Lung (tissue), 12 donors: Measurements from ENCODE around the gene OTOR. TPM values are rescaled to one million over a fixed set of nuclear protein-coding genes. Genes with fewer than 3 reads are reported as not detected.

Experiments
- ATAC-seq: fragments of 200-7000 bp; cut with Tn5 transposase; one replicate; pipeline ENCODE4 v1.9.1; 2020; ENCODE audit warnings: moderate number of reproducible peaks; ENCODE audit not compliant: insufficient read depth, low FRiP score
- DNase-seq, 3 donors: peaks; one replicate each; pipeline ENCODE4 v3.0.0-alpha.2; 2013 to 2017
- H3K27ac ChIP-seq, 2 donors: one replicate each; pipeline ENCODE4 v1.5.1; 2013; ENCODE audit warnings: mild to moderate bottlenecking in 2 of 2, moderate library complexity in 2 of 2, control low read depth in 1 of 2, inconsistent platforms in 1 of 2, low read depth in 1 of 2, low read length in 1 of 2
- H3K27me3 ChIP-seq, 3 donors: one replicate each; pipeline ENCODE4 v1.5.1; 2013; ENCODE audit warnings: low read length in 2 of 3; ENCODE audit not compliant: control insufficient read depth in 3 of 3, insufficient read depth in 3 of 3
- H3K36me3 ChIP-seq, 4 donors: one replicate each; pipeline ENCODE4 v1.5.1; 2013; ENCODE audit warnings: low read length in 4 of 4, mild to moderate bottlenecking in 1 of 4, moderate library complexity in 1 of 4; ENCODE audit not compliant: control insufficient read depth in 4 of 4, insufficient read depth in 4 of 4
- H3K4me1 ChIP-seq, 5 donors: one replicate each; pipeline ENCODE4 v1.5.1; 2013; ENCODE audit warnings: low read length in 5 of 5, mild to moderate bottlenecking in 2 of 5, moderate library complexity in 1 of 5; ENCODE audit not compliant: control insufficient read depth in 5 of 5, insufficient read depth in 5 of 5
- H3K4me3 ChIP-seq: one replicate; pipeline ENCODE4 v1.5.1; 2013; ENCODE audit warnings: mild to moderate bottlenecking, control low read depth, moderate library complexity
- H3K9ac ChIP-seq, 2 donors: one replicate each; pipeline ENCODE4 v1.5.1; 2013; ENCODE audit warnings: low read length in 2 of 2, control low read depth in 1 of 2; ENCODE audit not compliant: insufficient read depth in 1 of 2
- H3K9me3 ChIP-seq, 4 donors: one replicate each; pipeline ENCODE4 v1.5.1; 2013; ENCODE audit warnings: low read length in 3 of 4, mild to moderate bottlenecking in 1 of 4, moderate library complexity in 1 of 4; ENCODE audit not compliant: control insufficient read depth in 4 of 4, insufficient read depth in 3 of 4
- WGBS, 2 donors: extraction: QIAGEN DNeasy Blood & Tissue Kit; methylation state at CpG; one replicate each; pipeline ENCODE4 v1.1.7; 2013; 5-methylcytosine and 5-hydroxymethylcytosine counted together
- polyA plus RNA-seq, 2 donors: library from polyadenylated mRNA; stranded (reverse); fragments of 200-250 nt; gene quantifications; one replicate each; pipeline ENCODE4 v1.2.1, GENCODE V29; 2013
- total RNA-seq, 2 donors: library from RNA; depleted of rRNA in 1 of 2; stranded (reverse); fragments of >200 nt in 1 of 2; gene quantifications; one replicate each; pipeline ENCODE4 v1.2.1, GENCODE V29; 2014 to 2021
- TF ChIP-seq, protein P1 (sequence below): IDR thresholded peaks from 2 replicates; pipeline ENCODE4 v1.5.1; 2012; ENCODE audit warnings: mild to moderate bottlenecking; ENCODE audit errors: control extremely low read depth, extremely low read depth
- donor health status: control.
- donor health status: control.
- donor health status: Bipolar disorder and iron deficiency.
- donor health status: healthy.
- donor health status: DM: yes; HTN: yes; CAD: no.

The OTOR gene
- total and polyA plus RNA-seq, 4 donors: not detected

GRCh38 chr20:16729565-16730460 is 18.3 kb upstream of the OTOR start, which contains the start of gene SNRPB2:
Gene SNRPB2 (plus strand): TSS chr20:16730026. CDS start chr20:16731703, 1,677 bp downstream.
- peaks cover 3 to 25% (median 7%) of the 10 kb centered on the region in 3 donors for H3K27me3 ChIP-seq
- H3K27ac ChIP-seq: peak within 1 kb of the TSS; percentile 62 to 92
- peak within 1 kb of the TSS; percentile 92 for H3K4me3 ChIP-seq
- DNase-seq: peak; percentile 95 to 98 (median 96)
- 4% methylated on average over 57 of the region's 57 CpGs for WGBS, 2 donors
- H3K9me3 ChIP-seq: peaks cover 0 to 3% (median under 1%) of the 10 kb centered on the region in 4 donors
- peak within 1 kb of the TSS; percentile 96 to 98 for H3K9ac ChIP-seq
- H3K4me1 ChIP-seq: peaks cover 0 to 11% (median 7%) of the 10 kb centered on the region in 5 donors
- TF ChIP-seq, protein P1, sequence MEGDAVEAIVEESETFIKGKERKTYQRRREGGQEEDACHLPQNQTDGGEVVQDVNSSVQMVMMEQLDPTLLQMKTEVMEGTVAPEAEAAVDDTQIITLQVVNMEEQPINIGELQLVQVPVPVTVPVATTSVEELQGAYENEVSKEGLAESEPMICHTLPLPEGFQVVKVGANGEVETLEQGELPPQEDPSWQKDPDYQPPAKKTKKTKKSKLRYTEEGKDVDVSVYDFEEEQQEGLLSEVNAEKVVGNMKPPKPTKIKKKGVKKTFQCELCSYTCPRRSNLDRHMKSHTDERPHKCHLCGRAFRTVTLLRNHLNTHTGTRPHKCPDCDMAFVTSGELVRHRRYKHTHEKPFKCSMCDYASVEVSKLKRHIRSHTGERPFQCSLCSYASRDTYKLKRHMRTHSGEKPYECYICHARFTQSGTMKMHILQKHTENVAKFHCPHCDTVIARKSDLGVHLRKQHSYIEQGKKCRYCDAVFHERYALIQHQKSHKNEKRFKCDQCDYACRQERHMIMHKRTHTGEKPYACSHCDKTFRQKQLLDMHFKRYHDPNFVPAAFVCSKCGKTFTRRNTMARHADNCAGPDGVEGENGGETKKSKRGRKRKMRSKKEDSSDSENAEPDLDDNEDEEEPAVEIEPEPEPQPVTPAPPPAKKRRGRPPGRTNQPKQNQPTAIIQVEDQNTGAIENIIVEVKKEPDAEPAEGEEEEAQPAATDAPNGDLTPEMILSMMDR: no peak
- H3K36me3 ChIP-seq: peaks cover 8 to 26% (median 13%) of the 10 kb centered on the region in 4 donors
- ATAC-seq: peak; percentile 100

DNA sequence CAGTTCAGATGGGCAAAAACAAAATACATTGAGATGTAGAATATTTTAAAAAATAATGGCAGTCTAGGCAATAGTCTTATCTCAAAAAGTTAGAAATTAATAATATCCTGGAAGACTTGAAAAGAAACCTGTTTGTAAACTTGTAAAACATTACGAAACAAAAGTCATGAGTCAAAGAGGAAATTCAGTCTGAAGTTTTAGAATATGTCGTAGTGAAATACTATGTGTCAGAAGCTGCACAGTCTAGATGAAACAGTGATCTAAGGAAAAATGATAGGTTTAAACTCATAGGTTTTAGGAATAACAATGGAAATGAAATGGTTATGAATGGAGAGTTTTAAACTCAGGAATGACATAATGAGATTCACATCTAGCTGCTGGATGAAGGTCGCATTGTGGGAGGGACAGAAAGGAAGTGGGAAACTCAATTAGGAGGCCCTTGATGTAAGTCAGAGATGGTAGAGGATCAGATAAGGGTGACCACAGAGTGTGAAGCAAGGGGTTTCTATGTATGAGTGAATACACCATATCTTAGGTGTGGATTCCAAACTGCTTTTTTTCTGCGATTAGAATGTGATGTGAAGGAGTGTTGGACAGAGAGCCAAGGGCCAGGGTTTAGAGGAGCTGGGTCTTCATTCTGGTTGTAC is 15.5 kb upstream of the OTOR start:
- Histone ChIP-seq H3K27me3 (peaks cover 0 to 11% (median 3%) of the 10 kb centered on the region in 3 donors), H3K9me3 (peaks cover 0 to 1% (median 0%) of the 10 kb centered on the region in 4 donors), H3K4me1 (peaks cover 0 to 11% (median 7%) of the 10 kb centered on the region in 5 donors), H3K9ac (no peak overlapping the region), H3K27ac (no peak overlapping the region), H3K4me3 (no peak overlapping the region), H3K36me3 (peaks cover 10 to 42% (median 18%) of the 10 kb centered on the region in 4 donors)
- ATAC-seq (no peak), DNase-seq (no peak)
- WGBS, 2 donors: 59 to 75% methylated on average over 4 of the region's 4 CpGs
- TF ChIP-seq, protein P1: no peak

GRCh38 chr20:16740365-16741072 is 7.6 kb upstream of the OTOR start:
- no peak overlapping the region for H3K9ac ChIP-seq
- no peaks in the 10 kb centered on the region for H3K4me1 ChIP-seq
- no peaks in the 10 kb centered on the region for H3K9me3 ChIP-seq
- no peak overlapping the region for H3K27ac ChIP-seq
- TF ChIP-seq, protein P1: no peak
- DNase-seq (no peak), ATAC-seq (no peak)
- H3K4me3 ChIP-seq: no peak overlapping the region
- peaks cover 7 to 23% (median 12%) of the 10 kb centered on the region in 4 donors for H3K36me3 ChIP-seq
- H3K27me3 ChIP-seq: no peaks in the 10 kb centered on the region
- 94 to 95% methylated on average over 6 of the region's 6 CpGs for WGBS, 2 donors
